Central memory CD8-positive, alpha-beta T cell (primary cell): ENCODE results near the gene TJP3.
"Not testable (repeated sequence)": the region's sequence is repeated elsewhere in the genome, so short reads cannot be mapped to it uniquely, and the experiment has no call there.

ENCODE experiments used
- ATAC-seq: fragments of 150-1000 bp; cut with Tn5 transposase; replicated peaks from 2 replicates; pipeline ENCODE4 v1.10.0; 2022; ENCODE audit warnings: mild to moderate bottlenecking, moderate FRiP score, moderate number of reproducible peaks; ENCODE audit not compliant: poor library complexity, severe bottlenecking; ENCODE audit errors: extremely low read depth
- DNase-seq, 2 donors: peaks; one replicate each; pipeline ENCODE4 v3.0.0; 2021; ENCODE audit warnings: low spot score in 2 of 2
- H3K27ac Mint-ChIP-seq: one replicate; pipeline ENCODE4 v1.8.0; 2022; ENCODE audit warnings: low read depth, mild to moderate bottlenecking, moderate library complexity, mixed read lengths
- H3K27me3 Mint-ChIP-seq: one replicate; pipeline ENCODE4 v1.8.0; 2022; ENCODE audit warnings: mixed read lengths
- H3K36me3 Mint-ChIP-seq: one replicate; pipeline ENCODE4 v1.8.0; 2022; ENCODE audit warnings: mild to moderate bottlenecking, moderate library complexity, mixed read lengths; ENCODE audit not compliant: insufficient read depth
- H3K4me1 Mint-ChIP-seq: one replicate; pipeline ENCODE4 v1.8.0; 2022; ENCODE audit warnings: mixed read lengths
- H3K4me3 Mint-ChIP-seq: one replicate; pipeline ENCODE4 v1.8.0; 2022; ENCODE audit warnings: mild to moderate bottlenecking, moderate library complexity, mixed read lengths
- H3K9me3 Mint-ChIP-seq: one replicate; pipeline ENCODE4 v1.8.0; 2022; ENCODE audit warnings: mixed read lengths

TJP3 gene

GRCh38 chr19:3708207-3708931 lies at the start of gene TJP3:
Gene TJP3 (plus strand): TSS chr19:3708384. CDS start chr19:3728433, 20,049 bp downstream.
- H3K9me3 Mint-ChIP-seq = no peaks in the 10 kb centered on the region
- H3K27me3 Mint-ChIP-seq = no peaks in the 10 kb centered on the region
- no peak within 1 kb of the TSS for H3K4me3 Mint-ChIP-seq
- H3K4me1 Mint-ChIP-seq = peaks cover 5% of the 10 kb centered on the region
- H3K36me3 Mint-ChIP-seq = peaks cover 1% of the 10 kb centered on the region
- DNase-seq = no peak
- H3K27ac Mint-ChIP-seq = no peak within 1 kb of the TSS
- no peak for ATAC-seq

GRCh38 chr19:3658870-3659745 lies 49.1 kb upstream of the TJP3 start:
- Mint-ChIP-seq H3K36me3 (peaks cover 11% of the 10 kb centered on the region), H3K4me1 (no peaks in the 10 kb centered on the region), H3K4me3 (no peak overlapping the region), H3K27me3 (no peaks in the 10 kb centered on the region), H3K9me3 (no peaks in the 10 kb centered on the region), H3K27ac (no peak overlapping the region)
- DNase-seq (no peak), ATAC-seq (no peak)

- Mint-ChIP-seq H3K27ac (no peak overlapping the region), H3K4me1 (no peaks in the 10 kb centered on the region), H3K27me3 (no peaks in the 10 kb centered on the region), H3K36me3 (peaks cover 9% of the 10 kb centered on the region), H3K4me3 (no peak overlapping the region), H3K9me3 (no peaks in the 10 kb centered on the region)
- no peak for DNase-seq
- ATAC-seq = no peak
Measured at GRCh38 chr19:3659746-3660112, 48.5 kb upstream of the TJP3 start.

- no peak for DNase-seq
- H3K4me3 Mint-ChIP-seq = no peak overlapping the region
- ATAC-seq = no peak
- H3K36me3 Mint-ChIP-seq = peaks cover 5% of the 10 kb centered on the region
- no peak overlapping the region for H3K27ac Mint-ChIP-seq
- H3K4me1 Mint-ChIP-seq = no peaks in the 10 kb centered on the region
- no peaks in the 10 kb centered on the region for H3K27me3 Mint-ChIP-seq
- no peaks in the 10 kb centered on the region for H3K9me3 Mint-ChIP-seq
Measured at GRCh38 chr19:3660493-3661219, 47.5 kb upstream of the TJP3 start.

- Mint-ChIP-seq H3K4me1 (peaks cover 6% of the 10 kb centered on the region), H3K9me3 (no peaks in the 10 kb centered on the region), H3K36me3 (peaks cover 5% of the 10 kb centered on the region), H3K27me3 (no peaks in the 10 kb centered on the region), H3K27ac (no peak overlapping the region), H3K4me3 (no peak overlapping the region)
- DNase-seq (no peak), ATAC-seq (no peak)
Measured at GRCh38 chr19:3661284-3662238, 46.6 kb upstream of the TJP3 start.

- ATAC-seq (no peak), DNase-seq (no peak)
- Mint-ChIP-seq H3K4me1 (peaks cover 13% of the 10 kb centered on the region), H3K27ac (no peak overlapping the region), H3K4me3 (no peak overlapping the region), H3K27me3 (no peaks in the 10 kb centered on the region), H3K9me3 (no peaks in the 10 kb centered on the region), H3K36me3 (peaks cover 3% of the 10 kb centered on the region)
Measured at GRCh38 chr19:3663838-3664237, 44.3 kb upstream of the TJP3 start.

GRCh38 chr19:3664879-3665642 lies 43.1 kb upstream of the TJP3 start:
- peaks cover 5% of the 10 kb centered on the region for H3K36me3 Mint-ChIP-seq
- peaks cover 19% of the 10 kb centered on the region for H3K4me1 Mint-ChIP-seq
- no peaks in the 10 kb centered on the region for H3K9me3 Mint-ChIP-seq
- H3K27ac Mint-ChIP-seq = no peak overlapping the region
- no peak for ATAC-seq
- H3K4me3 Mint-ChIP-seq = no peak overlapping the region
- DNase-seq = no peak
- no peaks in the 10 kb centered on the region for H3K27me3 Mint-ChIP-seq

GRCh38 chr19:3665681-3666544 lies 42.3 kb upstream of the TJP3 start:
- Mint-ChIP-seq H3K4me1 (peaks cover 23% of the 10 kb centered on the region), H3K36me3 (peaks cover 5% of the 10 kb centered on the region), H3K9me3 (no peaks in the 10 kb centered on the region), H3K4me3 (no peak overlapping the region), H3K27ac (no peak overlapping the region), H3K27me3 (no peaks in the 10 kb centered on the region)
- DNase-seq = peak; percentile 70 to 81
- ATAC-seq = peak; percentile 67

GRCh38 chr19:3666545-3666856 lies 41.7 kb upstream of the TJP3 start:
- peaks cover 29% of the 10 kb centered on the region for H3K4me1 Mint-ChIP-seq
- not testable (repeated sequence) for H3K27ac Mint-ChIP-seq, H3K36me3 Mint-ChIP-seq, H3K4me3 Mint-ChIP-seq, DNase-seq, H3K9me3 Mint-ChIP-seq, ATAC-seq, H3K27me3 Mint-ChIP-seq

GRCh38 chr19:3667037-3667638 lies 41.0 kb upstream of the TJP3 start:
- Mint-ChIP-seq H3K27ac (no peak overlapping the region), H3K36me3 (peaks cover 5% of the 10 kb centered on the region), H3K27me3 (no peaks in the 10 kb centered on the region), H3K4me1 (peaks cover 33% of the 10 kb centered on the region), H3K4me3 (no peak overlapping the region), H3K9me3 (no peaks in the 10 kb centered on the region)
- ATAC-seq (no peak), DNase-seq (no peak)
